Fibroblast of skin of right quadriceps (primary cell): Measurements from ENCODE around the gene BIRC7.

ENCODE experiments used
- DNase-seq: peaks from one replicate; pipeline ENCODE4 v3.0.0-alpha.2; 2013

Gene BIRC7, protein sequence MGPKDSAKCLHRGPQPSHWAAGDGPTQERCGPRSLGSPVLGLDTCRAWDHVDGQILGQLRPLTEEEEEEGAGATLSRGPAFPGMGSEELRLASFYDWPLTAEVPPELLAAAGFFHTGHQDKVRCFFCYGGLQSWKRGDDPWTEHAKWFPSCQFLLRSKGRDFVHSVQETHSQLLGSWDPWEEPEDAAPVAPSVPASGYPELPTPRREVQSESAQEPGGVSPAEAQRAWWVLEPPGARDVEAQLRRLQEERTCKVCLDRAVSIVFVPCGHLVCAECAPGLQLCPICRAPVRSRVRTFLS

DNA sequence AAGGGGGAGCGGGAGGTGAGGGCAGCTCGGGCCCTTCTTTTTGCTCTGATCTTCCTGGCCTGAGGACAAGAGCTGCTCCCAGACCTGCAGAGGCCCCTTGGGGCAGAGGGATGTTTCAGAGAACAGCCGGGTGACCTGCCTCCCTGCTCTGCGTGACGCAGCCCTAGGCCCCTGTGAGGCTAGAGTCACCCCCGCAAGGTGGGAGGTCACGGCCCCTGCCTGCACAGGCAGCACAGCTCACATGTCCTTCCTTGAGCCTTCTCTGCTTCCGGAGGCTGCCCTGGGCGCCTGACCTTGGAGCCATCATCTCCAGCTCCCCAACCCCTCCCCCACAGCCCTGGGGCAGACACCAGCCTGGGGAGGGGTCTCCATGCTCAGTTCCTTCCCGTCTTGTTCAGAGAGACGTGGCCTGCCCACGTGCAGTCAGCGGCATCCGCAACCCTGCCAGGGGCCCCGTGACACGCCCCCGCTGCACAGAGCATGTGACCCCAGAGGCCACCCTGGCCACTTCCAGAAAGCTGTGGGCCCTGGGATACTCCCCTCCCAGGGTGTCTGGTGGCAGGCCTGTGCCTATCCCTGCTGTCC, at the start of gene BIRC7:
BIRC7 (plus strand) TSS at position 507 of the 585 bp plus-strand sequence. CDS start 192 bp downstream, outside the sequence.
- DNase-seq: no peak

DNA sequence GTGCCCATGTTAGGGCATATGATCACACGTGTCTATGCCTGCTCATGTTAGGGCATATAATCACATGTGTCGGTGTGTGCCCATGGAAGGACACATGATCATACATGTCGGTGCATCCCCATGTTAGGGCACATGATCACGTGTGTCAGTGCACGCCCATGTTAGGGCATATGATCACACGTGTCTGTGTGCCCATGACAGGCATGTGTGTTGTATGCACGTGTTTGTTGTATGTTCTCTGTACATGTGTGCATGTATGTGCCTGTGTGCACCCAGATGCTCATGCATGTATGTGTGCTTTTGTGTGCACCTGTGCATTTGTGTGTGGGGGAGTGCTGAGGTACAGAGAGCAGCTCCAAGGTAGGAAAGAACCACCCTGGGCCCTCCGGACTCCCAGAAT, 49.6 kb upstream of the BIRC7 start:
- no peak for DNase-seq

DNA sequence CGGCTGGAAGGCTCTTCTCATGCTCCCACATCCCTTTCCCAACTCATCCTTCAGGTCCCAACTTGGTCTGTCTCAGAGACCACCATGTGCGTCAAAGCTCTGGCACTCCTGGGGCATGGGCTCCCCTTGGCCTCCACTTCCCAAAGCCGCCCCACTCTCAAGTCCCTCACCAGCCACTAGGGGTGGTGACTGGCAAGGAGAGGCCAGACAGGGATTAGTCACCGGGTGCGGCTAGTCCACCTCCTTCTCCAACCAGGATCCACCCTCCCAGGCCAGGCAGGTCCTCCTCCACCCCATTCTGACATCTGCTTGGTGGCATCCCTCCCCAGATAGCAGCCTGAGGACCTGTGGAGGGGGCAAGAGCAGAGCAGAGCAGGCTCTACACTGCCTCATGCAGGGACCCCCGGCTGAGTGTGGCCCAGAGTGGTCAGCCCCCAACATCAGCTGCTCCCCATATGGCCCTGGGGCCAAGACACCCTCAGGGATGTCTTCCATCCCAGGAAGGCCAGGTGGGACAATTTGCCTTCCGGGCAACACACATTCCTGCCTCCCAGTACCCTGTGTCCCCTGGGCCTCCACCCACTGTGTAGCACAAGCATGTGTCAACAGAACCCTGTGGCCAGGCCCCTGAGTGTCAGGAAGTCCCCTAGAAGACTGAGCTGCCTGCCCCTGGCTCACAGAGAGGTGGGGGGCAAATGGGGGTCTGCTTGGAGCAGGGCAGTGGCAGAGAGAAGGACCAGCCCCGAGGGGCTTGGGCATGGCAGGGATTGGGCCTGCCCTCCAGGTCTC, 49.0 kb upstream of the BIRC7 start:
- DNase-seq: no peak

DNA sequence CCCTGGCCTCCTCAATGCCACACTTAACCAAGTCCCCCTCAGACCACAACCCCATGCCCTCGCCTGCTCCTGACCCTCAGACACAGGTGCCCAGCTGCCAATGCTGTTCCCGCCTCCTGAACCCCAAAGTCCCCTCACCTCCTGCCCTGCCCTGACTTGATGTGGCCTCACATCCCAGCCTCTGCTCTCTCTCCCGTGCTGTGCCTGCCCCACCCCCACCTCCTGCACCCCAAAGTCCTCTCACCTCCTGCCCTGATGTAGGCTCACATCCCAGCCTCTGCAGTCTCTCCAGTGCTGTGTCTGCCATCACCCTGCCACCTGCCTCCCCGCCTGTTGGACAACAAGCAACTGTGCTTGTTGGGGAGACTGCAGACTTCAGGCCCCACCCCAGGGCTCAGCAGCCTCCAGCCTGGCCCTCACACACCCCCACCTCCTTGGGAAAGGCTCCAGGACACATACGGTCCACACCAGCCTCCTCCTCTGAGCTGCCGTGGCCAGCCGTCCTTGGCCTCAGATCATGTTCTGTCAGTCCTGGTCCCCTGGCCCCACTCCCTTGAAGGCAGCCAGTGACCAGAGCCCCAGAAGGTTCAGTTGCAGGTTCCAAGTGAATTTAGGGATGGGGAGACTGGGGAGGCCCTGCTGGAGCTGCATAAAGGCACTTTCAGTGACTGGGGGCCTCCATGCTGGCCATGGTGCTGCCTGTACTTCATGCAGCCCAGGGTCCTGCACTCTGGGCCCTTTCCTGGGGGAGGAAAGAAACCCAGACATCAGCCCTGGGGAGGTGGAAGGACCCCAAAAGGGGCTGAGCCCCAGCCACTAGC, 48.2 kb upstream of the BIRC7 start:
- no peak for DNase-seq

DNA sequence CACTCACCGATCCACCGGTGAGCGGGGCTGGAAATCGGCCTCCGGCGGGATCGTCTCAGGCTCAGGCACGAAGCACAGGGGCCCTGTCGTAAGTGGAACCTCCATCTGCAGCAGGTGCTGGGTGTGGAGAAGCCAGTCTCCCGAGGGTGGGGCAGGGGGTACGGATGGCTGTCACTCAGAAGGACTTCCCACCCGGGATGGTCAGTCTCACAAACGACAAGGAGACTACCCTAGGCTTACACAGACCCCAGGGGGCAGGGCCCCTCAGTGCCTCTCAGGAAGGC, 47.6 kb upstream of the BIRC7 start:
- no peak for DNase-seq

DNA sequence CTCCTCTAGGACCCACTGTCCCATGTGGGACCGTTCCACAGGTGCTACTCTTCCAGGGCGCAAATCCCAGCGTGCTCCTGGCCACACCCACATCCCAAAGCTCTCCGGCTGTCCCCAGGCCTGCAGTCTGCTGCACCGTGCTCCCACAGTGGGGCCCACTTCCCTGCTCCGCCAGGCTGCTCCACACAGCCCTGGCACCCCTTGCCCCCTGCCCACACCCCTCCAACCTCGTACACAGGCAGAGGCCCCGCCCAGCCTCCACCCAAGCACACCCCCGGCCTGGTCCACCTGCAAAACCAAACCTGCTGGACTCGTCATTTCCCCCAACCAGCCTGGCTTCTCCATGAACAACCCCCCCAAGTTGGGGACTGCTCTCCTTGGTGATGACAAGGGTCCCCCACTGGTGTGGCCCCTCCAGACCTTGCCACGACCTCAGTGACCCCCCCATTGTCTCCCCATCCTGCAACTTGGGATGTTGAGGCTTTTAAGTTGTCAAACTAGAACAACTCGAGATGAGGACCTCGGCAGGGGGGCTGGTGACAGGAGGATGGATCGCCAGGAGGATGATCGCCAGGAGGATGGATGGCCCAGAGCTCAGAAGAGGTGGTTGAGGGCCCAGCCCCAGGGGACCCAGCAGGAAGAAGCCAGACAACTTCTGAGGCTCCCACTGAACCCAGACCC, 46.9 kb upstream of the BIRC7 start:
- no peak for DNase-seq

DNA sequence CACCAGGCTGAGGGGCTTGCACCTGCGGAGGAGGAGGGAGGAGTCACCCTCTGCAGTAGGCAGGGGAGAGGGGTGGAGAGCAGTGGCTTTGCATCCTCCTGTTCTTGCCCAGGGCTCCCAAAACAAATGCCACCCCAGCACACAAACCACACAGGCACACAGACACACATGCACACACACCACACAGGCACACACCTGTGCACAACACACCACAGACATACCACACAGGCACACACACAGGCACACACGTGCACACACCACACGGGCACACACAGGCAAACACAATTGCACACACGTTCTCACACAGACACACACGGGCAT, 46.4 kb upstream of the BIRC7 start:
- no peak for DNase-seq

DNA sequence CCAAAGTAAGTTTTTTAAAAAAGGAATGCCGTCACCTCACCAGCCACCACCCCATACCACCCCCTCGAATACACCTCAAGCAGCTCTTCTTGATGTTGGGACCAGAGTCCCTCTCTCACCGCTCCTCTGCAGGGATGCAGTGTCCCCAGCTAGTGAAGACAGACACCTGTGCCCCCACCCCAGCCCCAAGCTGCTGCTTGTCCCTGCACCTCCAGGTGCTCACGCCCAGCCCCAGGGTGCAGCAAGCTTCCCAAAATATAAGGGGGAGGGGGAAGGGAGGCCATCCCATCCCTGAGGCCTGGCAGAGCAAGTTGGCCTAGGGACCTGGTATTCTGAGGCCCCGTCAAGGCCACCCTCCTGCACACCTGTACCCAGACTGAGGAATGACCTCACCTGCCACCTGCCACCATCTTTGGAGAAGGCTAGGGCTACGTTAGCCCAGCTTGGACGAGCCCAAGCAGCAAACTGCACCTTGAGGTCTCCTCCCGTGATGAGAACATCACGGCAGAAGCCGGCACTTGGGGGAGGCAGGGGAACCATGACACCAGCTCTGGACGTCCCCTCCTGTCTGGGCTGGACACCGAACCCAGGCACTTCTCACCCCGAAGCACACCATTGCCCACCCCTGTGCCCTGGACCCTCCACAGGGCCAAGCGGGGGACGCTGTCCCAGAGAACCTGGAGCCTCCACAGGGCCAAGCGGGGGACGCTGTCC, 45.7 kb upstream of the BIRC7 start:
- DNase-seq: no peak

DNA sequence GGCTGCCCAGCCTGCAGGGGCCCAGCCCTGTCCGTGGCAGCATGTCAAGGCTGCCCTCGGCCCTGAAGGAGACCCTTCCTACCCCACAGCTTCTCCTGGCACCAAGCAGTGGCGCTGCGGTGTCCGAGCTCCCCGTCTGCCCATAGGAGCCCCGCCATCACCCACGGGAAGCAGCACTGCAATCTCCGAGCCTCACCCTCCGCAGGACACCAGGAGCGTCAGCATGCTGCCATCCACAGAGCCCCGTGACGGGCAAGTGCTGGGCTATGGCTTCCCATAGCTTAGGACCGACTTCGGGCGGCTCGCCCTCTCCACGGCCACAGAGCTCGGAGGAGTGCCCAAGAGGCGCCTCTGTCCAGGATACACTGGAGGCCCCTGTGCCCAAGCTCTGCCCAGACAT, 44.9 kb upstream of the BIRC7 start:
- no peak for DNase-seq

DNA sequence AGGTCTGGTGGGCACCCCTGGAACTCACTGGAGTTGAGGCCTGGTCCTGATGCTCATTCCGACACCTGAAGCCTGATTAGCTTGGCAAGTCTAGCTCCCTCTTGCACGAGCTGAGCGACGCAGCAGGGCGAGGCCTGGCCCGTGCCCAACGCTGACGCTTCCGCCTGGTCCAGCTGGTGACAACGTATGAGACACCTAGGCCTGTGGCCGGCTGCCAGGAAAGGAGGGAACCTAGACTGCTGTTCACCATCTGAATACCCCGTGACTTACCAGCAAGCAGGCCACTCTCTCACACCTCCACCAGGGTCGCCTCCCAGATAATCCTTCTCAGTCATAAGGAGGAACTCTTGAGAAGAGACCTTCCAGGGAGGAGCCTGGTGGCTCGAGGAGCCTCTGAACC, 44.3 kb upstream of the BIRC7 start:
- no peak for DNase-seq

DNA sequence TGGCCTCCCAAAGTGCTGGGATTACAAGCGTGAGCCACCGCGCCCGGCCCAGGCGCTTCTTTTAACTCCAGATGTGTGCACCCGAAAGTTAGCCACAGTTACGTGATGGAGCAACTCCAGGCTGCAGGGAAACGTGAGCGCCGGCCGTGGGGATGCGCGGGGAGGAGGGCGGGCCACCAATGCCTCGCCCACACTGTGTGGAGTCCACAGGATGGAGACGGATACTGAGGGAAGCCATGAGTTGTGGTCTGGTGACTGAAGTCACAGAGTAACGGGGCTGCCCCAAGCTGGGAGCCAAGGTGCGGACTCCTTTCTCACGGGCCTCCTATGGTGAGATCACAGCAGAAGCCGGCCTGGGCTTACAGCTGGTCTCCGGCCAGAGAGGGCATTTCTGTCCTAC, 43.0 kb upstream of the BIRC7 start:
- DNase-seq: no peak

DNA sequence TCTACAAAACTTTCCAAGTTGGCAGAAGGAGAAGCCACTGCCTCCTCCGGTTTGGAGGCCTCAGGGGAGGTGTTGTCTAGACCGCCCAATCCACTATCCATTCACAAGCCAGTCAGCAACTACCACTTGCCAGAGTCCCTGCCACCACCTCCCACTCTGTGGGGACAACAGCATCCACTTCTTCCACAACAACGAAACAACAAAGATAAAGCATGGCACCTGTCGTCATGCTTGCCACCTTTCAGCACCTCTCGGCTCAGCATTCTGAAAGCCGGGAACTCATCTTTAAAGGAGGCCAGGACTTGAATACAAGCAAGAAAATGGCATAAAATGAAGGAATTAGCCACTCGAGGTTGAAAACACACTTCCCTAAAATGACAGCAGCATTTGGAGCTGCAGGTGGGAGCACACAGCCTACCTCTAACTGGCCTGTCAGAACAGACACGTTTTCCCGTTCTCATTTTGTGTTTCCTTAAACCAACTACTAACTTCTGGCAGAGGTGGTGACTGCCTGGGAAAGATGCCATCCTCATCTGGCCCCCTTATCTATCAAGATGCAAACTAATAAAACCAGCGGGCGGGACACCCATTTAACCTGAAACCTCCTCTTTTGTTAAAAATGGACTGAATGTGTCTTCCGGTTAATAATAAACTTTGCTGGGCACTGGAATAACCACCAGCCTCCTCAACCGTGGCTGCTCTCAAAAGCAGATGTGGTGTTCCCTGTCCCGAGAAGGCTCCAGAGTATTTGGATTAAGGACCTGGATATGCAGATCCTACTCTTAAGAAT, 41.5 kb upstream of the BIRC7 start:
- DNase-seq: no peak

DNA sequence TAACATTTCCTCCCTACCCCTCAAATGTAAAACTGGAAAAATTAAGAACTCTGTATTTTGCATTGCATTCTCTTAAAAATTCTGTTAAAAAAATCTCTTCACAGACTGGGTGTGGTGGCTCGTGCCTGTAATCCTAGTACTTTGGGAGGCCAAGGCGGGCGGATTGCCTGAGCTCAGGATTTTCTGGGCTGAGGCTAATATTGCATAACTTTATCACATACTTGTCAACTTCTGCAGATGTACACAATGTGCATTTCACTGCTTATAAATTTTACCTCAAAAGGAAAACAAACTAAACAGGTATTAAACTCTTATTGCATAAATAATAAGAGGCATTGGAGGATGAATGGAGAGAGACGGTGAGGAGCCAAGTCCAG, 40.9 kb upstream of the BIRC7 start:
- DNase-seq: no peak

DNA sequence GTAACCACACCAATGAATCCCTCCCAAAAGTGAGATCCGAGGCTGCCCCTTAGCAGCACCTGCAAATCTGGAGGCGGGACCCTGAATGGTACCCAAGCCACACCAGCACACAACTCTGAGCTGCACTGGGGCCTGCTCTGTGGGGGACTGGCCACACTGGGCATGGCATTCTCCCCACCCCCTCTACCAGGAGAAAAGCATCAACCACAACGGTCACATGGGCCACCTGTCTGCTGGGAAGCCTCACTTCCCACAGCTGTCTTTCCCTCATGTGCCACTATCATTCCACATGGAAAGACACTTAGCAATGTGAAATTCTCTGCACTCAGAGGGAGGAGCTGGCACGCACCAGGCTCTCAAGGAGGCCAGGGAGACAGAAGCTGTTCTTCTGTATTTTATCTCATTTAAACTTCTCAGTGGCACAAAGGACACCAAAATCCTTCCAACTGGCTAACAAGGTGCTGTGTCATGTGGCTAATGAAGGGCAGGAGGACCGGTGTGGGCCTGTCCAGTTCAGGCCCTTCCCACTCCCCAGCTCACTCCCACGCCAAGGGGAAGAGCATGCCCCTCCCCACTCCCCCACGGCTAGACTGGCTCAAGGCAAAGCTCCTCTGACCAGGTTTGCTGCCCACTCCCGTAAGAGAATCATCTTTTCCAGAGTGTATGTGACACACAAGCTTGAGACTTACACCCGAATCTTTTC, 38.8 kb upstream of the BIRC7 start:
- no peak for DNase-seq

DNA sequence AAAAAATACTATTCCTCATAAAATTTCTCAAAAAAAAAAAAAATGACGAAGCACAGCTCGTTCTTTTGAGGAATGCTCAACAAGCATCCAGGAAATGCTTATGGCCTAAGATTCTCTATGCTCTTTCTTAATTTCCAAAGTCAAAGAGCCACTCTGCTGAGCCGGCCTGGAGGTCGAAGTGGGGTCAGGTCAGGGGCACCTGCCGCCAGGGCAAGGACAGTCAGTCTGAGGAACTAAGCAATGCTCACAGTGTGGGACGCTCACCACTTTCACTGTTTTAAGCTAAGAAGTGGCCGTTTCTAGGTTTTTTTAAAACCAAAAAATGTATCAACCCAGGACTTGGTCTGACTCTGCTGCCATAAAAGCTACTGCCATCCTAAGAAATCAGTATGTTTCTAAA, 37.1 kb upstream of the BIRC7 start:
- DNase-seq: no peak

DNA sequence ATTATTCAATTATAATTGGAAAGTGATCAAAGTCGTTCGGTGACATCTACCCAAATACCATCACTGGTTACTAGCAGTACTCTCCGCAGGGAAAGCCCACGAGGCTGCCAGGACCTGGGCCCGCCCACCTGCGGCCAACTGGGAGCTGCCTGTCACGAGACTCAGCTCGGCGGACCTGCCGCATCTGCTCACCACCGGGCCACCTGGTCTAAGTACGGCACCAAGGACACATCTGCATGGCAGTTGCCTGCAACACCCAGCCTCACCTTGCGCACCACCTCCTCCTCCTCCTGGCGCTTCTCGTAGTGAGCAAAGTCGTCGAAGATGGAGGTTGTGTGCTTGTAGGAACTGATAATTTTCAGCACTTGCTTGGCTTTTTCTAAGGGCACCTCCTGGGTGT, 33.7 kb upstream of the BIRC7 start:
- DNase-seq: no peak

DNA sequence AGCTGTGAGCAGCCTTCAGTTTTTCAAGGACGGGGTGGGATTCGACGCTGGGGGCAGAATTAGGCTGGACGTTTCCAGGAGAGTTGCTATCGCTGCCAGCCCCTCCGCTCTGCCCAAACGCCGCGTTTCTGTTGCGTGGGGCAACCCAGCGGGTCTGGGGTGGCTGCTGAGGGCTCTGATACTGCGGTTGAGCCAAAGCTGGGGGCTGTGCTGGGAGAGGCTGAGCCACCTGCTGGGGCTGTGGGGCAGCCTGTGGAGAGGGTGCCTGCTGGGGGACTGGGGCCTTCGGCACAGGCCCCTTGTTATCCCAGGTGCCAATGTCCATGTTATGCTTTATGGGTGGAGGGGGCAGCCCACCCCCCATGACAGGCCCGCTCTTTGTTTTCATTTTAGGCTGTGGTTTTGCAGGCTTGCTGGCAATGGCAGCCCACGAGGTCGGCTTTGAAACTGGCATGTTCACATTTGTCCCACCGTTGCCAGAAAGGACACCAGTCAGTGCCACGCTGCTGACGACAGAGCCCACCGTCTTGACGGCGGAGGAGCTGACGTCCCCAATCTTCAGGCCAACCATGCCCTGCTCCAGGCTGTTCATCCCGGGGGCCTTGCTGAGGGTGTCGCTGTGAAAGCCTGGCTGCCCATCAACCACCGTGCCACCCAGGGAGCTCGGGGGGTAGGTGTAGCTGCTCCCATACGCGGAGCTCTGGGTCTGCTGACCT, 32.7 kb upstream of the BIRC7 start:
- no peak for DNase-seq

DNA sequence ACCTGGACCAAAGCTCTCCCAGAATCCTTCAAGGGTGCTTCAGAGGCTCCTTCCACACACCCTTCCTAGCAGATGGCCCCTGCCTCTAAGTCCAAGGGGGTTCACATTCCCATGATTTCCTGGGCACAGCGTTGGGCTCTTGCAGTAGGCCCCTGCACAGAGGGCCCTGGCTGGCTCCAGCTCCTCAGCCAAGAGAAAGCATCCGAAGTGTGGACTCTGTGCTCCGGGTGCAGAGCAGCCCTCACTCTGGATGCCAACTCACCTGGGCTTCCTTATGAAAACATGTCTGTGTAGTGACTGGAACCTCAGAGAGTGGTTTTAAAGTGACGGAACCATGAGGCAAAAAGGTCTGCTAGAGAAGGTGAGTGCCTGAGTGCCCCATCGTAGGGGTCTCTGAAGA, 31.3 kb upstream of the BIRC7 start:
- DNase-seq: no peak

DNA sequence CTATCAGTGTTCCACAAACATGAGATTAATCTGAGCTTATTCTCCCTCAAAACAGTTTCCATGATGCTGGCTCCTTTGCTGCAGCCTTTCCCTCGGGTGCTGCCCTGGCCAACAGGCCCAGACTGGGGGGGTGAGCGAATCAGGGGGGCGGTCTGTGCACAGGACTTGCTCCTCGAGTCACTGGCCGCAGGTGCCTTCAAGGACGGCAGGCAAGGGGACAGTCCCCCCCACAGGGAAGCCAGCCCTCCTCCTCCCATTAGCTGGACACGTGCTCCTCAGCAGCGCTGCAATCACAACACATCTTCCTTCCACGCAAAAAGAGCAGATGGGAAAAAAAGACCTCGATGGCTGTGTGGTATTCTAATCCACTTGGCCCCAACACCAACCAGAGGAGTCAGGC, 29.8 kb upstream of the BIRC7 start:
- no peak for DNase-seq

DNA sequence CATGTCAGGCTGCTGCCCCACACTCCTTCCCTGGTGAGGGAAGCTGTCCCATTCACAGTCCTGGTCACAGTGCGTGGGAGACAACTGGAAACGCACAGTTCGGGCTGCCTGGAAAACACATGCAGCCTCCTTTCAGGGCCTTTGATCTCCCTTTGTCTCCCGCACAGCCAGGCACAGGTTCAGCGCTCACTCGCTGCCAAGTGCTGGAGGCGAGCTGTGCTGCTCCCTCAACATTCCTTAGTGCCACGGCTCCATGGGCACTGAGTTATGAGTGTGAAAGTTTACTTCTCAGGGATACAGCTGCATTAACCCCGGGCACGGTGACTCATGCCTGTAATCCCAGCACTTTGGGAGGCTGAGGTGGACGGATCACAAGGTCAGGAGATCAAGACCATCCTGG, 28.8 kb upstream of the BIRC7 start:
- no peak for DNase-seq
